DMS 273 treated with DMSO at 0.1 percent for 48 hours (cell line): ENCODE measurements around the gene KAT14.
"Not testable (repeated sequence)": the region's sequence is repeated elsewhere in the genome, so short reads cannot be mapped to it uniquely, and the experiment has no call there.

Experiments used
- DNase-seq: peaks from one replicate; lab custom pipeline; 2025; lab: John Stamatoyannopoulos, UW

The KAT14 gene

GRCh38 chr20:18137412-18138265 lies at the start of gene KAT14, which contains the start of gene PET117:
KAT14 (plus strand) TSS chr20:18137863; CDS start chr20:18142661, 4,798 bp downstream.
PET117 (plus strand) TSS chr20:18137863; CDS start chr20:18137956, 93 bp downstream.
- peak; percentile 81 for DNase-seq

GRCh38 chr20:18088298-18088697 lies 49.4 kb upstream of the KAT14 start:
- DNase-seq, result not testable (repeated sequence)

- not testable (repeated sequence) for DNase-seq
These were observed 48.8 kb upstream of the KAT14 start for GRCh38 chr20:18088841-18089240.

GRCh38 chr20:18090044-18090443 lies 47.6 kb upstream of the KAT14 start:
- no peak for DNase-seq

GRCh38 chr20:18090477-18090876 lies 47.2 kb upstream of the KAT14 start:
- no peak for DNase-seq

- DNase-seq, result no peak
These were observed 46.0 kb upstream of the KAT14 start for GRCh38 chr20:18091623-18092022.

- DNase-seq, result no peak
These were observed 44.8 kb upstream of the KAT14 start for GRCh38 chr20:18092890-18093289.

- DNase-seq, result no peak
These were observed 44.3 kb upstream of the KAT14 start for GRCh38 chr20:18093388-18093787.

- DNase-seq, result no peak
These were observed 43.5 kb upstream of the KAT14 start for GRCh38 chr20:18094191-18094590.

GRCh38 chr20:18100569-18100968 lies 37.1 kb upstream of the KAT14 start:
- DNase-seq, result not testable (repeated sequence)

GRCh38 chr20:18101125-18101810 lies 36.4 kb upstream of the KAT14 start:
- no peak for DNase-seq

- no peak for DNase-seq
These were observed 34.2 kb upstream of the KAT14 start for GRCh38 chr20:18103497-18103896.

GRCh38 chr20:18108326-18108725 lies 29.3 kb upstream of the KAT14 start:
- no peak for DNase-seq

- not testable (repeated sequence) for DNase-seq
These were observed 9.1 kb upstream of the KAT14 start for GRCh38 chr20:18128574-18128973.

- DNase-seq, result no peak
These were observed 5.0 kb upstream of the KAT14 start for GRCh38 chr20:18132663-18133062.

- no peak for DNase-seq
These were observed 3.7 kb upstream of the KAT14 start for GRCh38 chr20:18133962-18134361.

GRCh38 chr20:18138266-18138582 lies 561 bp downstream of the KAT14 start:
- DNase-seq, result no peak

- no peak for DNase-seq
These were observed 1.2 kb downstream of the KAT14 start for GRCh38 chr20:18138639-18139583.

- no peak for DNase-seq
These were observed 2.2 kb downstream of the KAT14 start for GRCh38 chr20:18139832-18140231.

- no peak for DNase-seq
These were observed 7.0 kb downstream of the KAT14 start for GRCh38 chr20:18144541-18145099.

GRCh38 chr20:18154342-18154741 lies 16.7 kb downstream of the KAT14 start:
- DNase-seq, result no peak

GRCh38 chr20:18156045-18156444 lies 18.4 kb downstream of the KAT14 start:
- no peak for DNase-seq
